ENCODE data around the gene S100A7A. TPM values are rescaled to one million over a fixed set of nuclear protein-coding genes. Genes with fewer than 3 reads are reported as not detected.

The S100A7A gene
- total RNA-seq = not detected

DNA sequence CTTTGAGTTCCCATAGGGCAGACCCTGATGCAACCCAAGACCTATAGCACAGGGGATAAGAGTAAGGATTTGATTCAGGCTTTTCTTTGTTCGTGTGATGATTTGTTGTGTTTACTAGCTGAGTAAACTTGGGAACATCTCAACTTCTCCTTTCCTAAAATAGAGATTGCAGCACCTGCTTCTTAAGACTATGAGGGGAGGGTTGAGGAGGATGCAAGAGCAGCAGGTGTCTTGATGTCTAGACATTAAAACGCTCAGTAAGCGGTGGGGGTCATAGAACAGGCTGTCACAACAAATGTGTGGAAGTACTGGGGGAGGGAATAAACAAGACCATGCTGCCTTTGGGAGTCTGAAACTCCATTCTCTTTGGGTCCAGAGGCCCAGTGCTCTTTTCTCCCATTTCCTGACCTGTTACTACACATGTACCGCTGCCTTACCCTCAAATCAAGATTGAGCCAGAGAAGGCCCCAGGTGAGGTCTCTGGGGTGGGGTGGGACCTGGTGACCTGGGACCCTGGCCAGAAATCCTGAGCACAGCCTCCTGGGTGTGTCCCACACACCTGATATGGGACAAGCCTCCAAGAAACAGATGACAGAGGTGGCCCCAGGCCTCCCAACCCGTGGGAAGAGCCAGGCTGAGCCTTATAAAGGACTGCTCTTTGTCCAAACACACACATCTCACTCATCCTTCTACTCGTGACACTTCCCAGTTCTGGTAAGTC lies at the start of gene S100A7A:
S100A7A (plus strand) TSS at position 671 of the 721 bp plus-strand sequence. CDS start 1,563 bp downstream, outside the sequence.
- Mint-ChIP-seq H3K36me3 (ENCODE audit: insufficient read depth) (no peaks in the 10 kb centered on the region), H3K9me3 (no peaks in the 10 kb centered on the region), H3K4me1 (ENCODE audit: low read depth) (no peaks in the 10 kb centered on the region), H3K4me3 (no peak within 1 kb of the TSS), H3K27me3 (ENCODE audit: low read depth) (peaks cover 28% of the 10 kb centered on the region)
- DNase-seq (no peak), ATAC-seq (no peak)

DNA sequence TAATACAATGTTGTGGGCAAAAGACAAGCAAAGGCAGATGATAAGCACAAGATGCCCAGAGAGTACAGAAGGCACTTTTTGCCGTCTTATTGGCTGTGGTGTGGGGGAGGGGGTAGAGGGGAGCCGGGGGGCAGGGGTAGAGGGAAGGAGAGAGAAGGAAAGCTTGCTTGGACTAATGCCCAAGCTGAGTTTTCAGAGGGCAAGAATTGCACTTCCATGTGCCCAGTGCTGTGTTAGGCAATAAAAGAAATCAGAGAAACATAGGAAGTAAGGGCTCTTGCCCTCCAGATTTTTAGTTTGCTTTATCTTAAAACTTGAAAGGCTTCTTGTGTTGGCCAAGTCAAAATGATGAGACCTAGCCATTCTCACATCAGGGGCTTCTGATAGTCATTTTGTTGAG lies 49.2 kb upstream of the S100A7A start:
- ATAC-seq = no peak
- H3K4me1 Mint-ChIP-seq (ENCODE audit: low read depth) = no peaks in the 10 kb centered on the region
- H3K36me3 Mint-ChIP-seq (ENCODE audit: insufficient read depth) = no peaks in the 10 kb centered on the region
- H3K27me3 Mint-ChIP-seq (ENCODE audit: low read depth) = peaks cover 8% of the 10 kb centered on the region
- no peak overlapping the region for H3K4me3 Mint-ChIP-seq
- H3K9me3 Mint-ChIP-seq = no peaks in the 10 kb centered on the region
- no peak for DNase-seq

DNA sequence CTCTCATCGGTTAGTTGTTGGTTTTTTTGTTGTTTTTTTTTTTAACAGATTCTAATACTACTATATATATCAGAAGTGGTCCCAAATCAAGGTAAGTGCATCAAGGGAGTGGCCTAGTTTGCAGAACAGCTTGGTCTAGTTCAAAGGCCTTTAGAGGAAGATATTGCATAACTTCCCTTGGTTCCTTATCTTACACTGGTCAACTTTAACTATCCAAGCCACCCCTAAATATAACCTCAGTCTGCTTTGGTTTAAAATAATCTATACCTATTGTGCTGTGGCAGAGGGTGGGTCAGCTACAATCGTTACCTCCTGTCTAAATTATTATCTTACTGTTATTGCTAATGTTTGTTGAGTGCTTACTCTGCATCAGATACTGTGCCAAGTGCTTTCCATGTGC lies 47.8 kb upstream of the S100A7A start:
- ATAC-seq (no peak), DNase-seq (no peak)
- no peaks in the 10 kb centered on the region for H3K9me3 Mint-ChIP-seq
- H3K4me1 Mint-ChIP-seq (ENCODE audit: low read depth) = no peaks in the 10 kb centered on the region
- H3K27me3 Mint-ChIP-seq (ENCODE audit: low read depth) = peaks cover 10% of the 10 kb centered on the region
- H3K36me3 Mint-ChIP-seq (ENCODE audit: insufficient read depth) = no peaks in the 10 kb centered on the region
- H3K4me3 Mint-ChIP-seq = no peak overlapping the region

DNA sequence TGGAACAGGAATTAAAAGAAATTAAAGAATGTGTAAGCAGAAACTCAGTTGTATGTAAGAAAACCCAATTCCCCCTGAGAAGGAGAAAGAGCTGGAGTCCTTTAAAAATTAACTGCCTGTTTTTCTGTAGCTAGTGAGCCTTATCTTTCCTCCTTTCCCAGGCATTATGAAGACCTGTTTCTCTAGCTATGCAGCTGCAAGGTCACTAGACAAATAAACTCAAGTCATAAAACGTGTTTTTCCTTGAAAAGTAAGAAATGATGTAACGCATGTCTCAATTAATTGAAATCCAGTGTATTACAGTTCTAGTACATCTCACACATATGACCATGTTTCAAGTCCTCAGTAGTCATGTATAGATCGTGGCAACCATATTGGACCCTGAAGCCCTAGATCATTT lies 46.2 kb upstream of the S100A7A start:
- H3K4me3 Mint-ChIP-seq = no peak overlapping the region
- no peaks in the 10 kb centered on the region for H3K9me3 Mint-ChIP-seq
- H3K36me3 Mint-ChIP-seq (ENCODE audit: insufficient read depth) = no peaks in the 10 kb centered on the region
- H3K4me1 Mint-ChIP-seq (ENCODE audit: low read depth) = no peaks in the 10 kb centered on the region
- no peak for ATAC-seq
- H3K27me3 Mint-ChIP-seq (ENCODE audit: low read depth) = peaks cover 11% of the 10 kb centered on the region
- DNase-seq = no peak

DNA sequence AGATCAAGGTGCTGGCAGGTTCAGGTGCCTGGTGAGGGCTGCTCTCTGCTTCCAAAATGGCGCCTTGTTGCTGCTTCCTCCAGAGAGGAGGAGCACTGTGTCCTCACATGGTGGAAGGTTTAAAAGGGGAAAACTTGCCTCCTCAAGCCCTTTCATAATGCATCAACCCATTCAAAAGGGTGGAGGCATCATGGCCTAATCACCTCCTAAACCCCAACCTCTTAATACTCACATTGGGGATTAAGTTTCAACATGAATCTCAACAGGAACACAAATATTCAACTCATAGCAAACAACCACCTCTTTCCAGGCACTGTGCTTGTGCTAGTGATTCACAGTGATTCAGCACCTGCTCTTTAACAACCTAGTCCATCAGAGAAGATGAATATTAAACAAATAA lies 45.1 kb upstream of the S100A7A start:
- no peaks in the 10 kb centered on the region for H3K36me3 Mint-ChIP-seq (ENCODE audit: insufficient read depth)
- peaks cover 11% of the 10 kb centered on the region for H3K27me3 Mint-ChIP-seq (ENCODE audit: low read depth)
- DNase-seq (no peak), ATAC-seq (no peak)
- no peaks in the 10 kb centered on the region for H3K4me1 Mint-ChIP-seq (ENCODE audit: low read depth)
- no peak overlapping the region for H3K4me3 Mint-ChIP-seq
- no peaks in the 10 kb centered on the region for H3K9me3 Mint-ChIP-seq

DNA sequence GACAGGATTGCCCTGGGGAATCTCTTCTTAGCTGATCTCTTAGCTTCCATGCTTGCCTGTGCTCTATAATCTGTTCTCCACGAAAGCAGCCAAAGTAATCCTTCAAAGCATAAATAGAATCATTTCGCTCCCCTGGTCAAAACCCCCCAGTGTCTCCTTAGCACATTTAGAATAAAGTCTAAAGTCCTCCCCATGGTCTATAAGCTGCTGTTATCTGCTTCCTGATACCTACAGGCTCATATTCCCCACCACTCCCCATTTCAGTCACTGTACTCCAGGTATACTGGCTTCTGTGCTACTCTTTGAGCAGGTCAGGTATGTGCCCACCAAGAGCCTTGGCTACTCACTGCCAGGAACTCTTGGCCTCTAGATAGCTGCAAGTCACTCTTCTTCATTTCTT lies 43.7 kb upstream of the S100A7A start:
- no peak for ATAC-seq
- DNase-seq = no peak
- no peaks in the 10 kb centered on the region for H3K9me3 Mint-ChIP-seq
- H3K27me3 Mint-ChIP-seq (ENCODE audit: low read depth) = peaks cover 23% of the 10 kb centered on the region
- no peak overlapping the region for H3K4me3 Mint-ChIP-seq
- H3K4me1 Mint-ChIP-seq (ENCODE audit: low read depth) = no peaks in the 10 kb centered on the region
- H3K36me3 Mint-ChIP-seq (ENCODE audit: insufficient read depth) = no peaks in the 10 kb centered on the region

DNA sequence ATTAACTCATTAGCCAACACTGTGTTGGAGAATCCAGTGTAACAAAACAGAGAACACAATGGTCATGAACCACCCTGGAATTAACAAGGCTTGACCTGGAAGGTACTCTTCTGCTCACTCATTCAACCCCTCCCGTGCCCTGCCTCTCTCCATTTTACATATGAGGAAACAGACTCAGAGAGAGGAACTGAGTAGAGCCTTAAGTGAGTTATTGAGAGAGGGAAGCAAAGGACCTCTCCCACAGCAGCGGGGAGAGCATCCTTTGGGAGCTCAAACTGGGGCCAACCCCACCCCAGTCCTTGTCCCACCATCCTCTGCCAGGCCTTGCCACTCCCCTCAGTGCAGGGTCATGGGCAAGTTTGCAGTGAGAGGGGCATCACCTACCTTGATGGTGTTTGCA lies 42.2 kb upstream of the S100A7A start:
- no peak for DNase-seq
- peaks cover 34% of the 10 kb centered on the region for H3K27me3 Mint-ChIP-seq (ENCODE audit: low read depth)
- no peaks in the 10 kb centered on the region for H3K4me1 Mint-ChIP-seq (ENCODE audit: low read depth)
- no peak for ATAC-seq
- H3K9me3 Mint-ChIP-seq = no peaks in the 10 kb centered on the region
- H3K36me3 Mint-ChIP-seq (ENCODE audit: insufficient read depth) = no peaks in the 10 kb centered on the region
- no peak overlapping the region for H3K4me3 Mint-ChIP-seq

DNA sequence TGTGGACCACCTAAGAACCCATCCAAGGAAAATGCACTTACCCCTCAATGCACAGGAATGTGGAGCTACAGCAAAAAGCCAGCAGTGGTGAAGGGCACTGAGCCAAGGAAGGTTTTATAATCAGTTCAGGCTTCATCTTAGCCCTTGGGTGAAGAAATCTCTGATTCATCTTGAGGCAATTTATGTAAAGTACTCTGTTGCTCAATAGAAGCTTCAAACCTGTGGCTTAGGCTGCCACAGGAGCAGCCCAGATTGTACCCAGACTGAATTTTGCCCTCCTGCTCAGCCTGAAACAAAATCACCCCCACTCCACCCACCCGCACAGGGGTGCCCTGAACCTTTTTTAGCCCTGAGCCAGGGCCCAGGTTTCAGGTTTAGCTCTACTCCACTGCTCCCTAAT lies 40.8 kb upstream of the S100A7A start, which contains the start of gene S100A12:
S100A12 (minus strand) TSS at position 111 of the 400 bp plus-strand sequence. CDS start 1,029 bp downstream, outside the sequence.
- H3K36me3 Mint-ChIP-seq (ENCODE audit: insufficient read depth) = no peaks in the 10 kb centered on the region
- DNase-seq = no peak
- no peak for ATAC-seq
- peaks cover 36% of the 10 kb centered on the region for H3K27me3 Mint-ChIP-seq (ENCODE audit: low read depth)
- H3K9me3 Mint-ChIP-seq = no peaks in the 10 kb centered on the region
- no peak within 1 kb of the TSS for H3K4me3 Mint-ChIP-seq
- H3K4me1 Mint-ChIP-seq (ENCODE audit: low read depth) = no peaks in the 10 kb centered on the region

DNA sequence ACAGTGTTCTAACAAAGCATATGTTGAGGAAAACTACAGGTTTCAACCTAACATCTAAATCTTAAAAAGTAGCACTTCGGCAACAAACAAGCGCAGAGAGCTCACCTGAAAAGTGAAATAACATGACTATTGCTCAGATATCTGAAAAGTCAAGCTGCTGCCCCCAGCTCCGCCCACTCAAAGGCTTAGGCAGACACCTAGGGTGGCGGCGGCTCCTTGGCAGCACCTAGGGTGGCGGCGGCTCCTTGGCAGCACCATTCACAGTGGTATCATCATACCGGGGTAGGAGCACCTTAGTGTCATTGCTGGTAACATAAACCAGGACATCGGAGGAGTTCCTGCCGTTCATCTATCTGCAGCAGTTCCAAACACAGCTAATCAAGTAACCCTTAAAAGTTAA lies 36.7 kb upstream of the S100A7A start:
- no peak overlapping the region for H3K4me3 Mint-ChIP-seq
- ATAC-seq (no peak), DNase-seq (no peak)
- H3K9me3 Mint-ChIP-seq = peaks cover 18% of the 10 kb centered on the region
- H3K4me1 Mint-ChIP-seq (ENCODE audit: low read depth) = no peaks in the 10 kb centered on the region
- no peaks in the 10 kb centered on the region for H3K36me3 Mint-ChIP-seq (ENCODE audit: insufficient read depth)
- H3K27me3 Mint-ChIP-seq (ENCODE audit: low read depth) = peaks cover 51% of the 10 kb centered on the region

DNA sequence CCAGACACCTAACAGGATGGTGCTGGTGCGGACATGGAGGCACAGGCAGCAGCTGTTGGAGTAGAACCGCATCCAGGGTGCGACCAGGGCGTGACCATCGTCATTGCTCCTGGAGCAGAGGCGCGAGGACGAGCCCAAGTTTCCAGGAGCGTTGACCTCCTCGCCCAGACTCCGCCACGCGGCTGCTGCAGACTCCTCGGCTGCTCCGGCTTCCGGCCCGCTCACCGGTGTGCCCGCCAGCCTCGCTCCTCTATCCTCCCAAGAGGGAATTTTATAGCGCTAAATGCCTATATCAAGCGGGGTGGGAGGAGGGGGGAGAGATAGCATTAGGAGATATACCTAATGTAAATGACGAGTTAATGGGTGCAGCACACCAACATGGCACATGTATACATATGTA lies 35.6 kb upstream of the S100A7A start:
- no peaks in the 10 kb centered on the region for H3K4me1 Mint-ChIP-seq (ENCODE audit: low read depth)
- H3K9me3 Mint-ChIP-seq = peaks cover 18% of the 10 kb centered on the region
- no peaks in the 10 kb centered on the region for H3K36me3 Mint-ChIP-seq (ENCODE audit: insufficient read depth)
- ATAC-seq (no peak), DNase-seq (no peak)
- H3K27me3 Mint-ChIP-seq (ENCODE audit: low read depth) = peaks cover 54% of the 10 kb centered on the region
- no peak overlapping the region for H3K4me3 Mint-ChIP-seq

DNA sequence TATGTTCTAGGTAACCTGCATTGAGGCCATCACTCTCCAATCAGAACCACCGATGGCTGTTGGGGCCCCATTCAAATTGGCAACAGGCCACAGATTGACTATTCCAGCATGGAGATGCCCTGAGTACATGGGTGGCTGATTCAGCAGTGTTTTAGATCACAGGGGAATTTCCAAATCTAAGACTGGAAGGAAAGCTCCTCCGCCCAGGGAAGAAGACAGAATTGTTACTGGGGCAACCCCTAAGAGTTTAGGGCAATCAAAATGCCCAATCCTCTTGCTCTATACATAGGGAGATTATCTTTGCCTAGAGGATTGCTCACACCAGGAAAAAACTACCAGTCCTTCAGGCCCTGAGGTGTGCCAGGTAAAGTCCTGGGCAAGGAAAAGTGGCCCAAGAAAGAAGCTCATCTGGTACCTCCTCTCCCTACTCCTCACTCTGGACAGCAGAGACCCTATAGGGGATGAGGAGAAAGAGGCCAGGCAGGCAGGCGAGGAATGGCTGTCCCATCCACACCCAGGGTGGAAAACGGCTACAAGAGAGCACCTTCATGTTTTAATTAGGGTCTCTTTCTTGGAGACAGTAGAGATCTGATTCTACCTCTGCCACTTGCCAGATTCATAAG lies 31.3 kb upstream of the S100A7A start:
- H3K9me3 Mint-ChIP-seq = peaks cover 18% of the 10 kb centered on the region
- DNase-seq (no peak), ATAC-seq (no peak)
- H3K27me3 Mint-ChIP-seq (ENCODE audit: low read depth) = peaks cover 36% of the 10 kb centered on the region
- H3K4me1 Mint-ChIP-seq (ENCODE audit: low read depth) = no peaks in the 10 kb centered on the region
- H3K36me3 Mint-ChIP-seq (ENCODE audit: insufficient read depth) = no peaks in the 10 kb centered on the region
- no peak overlapping the region for H3K4me3 Mint-ChIP-seq

DNA sequence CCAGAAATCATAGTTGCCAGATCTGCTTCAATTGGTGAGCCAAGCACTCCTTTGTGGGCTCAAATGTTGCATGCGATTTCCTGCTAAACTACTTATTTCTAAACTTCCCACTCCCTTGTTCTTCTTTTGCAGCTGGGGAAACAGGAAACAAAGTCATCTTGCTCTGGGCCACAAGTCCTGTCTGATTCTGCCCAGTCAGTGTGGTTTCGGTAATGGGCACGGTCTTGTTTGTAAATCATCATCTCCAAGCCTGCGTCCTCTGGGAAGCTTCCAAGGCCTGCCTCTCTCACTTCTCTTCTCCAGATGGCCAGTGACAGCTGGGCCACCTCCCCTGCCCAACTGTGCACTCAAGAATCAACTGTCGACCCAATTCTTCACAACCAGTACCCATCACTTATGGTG lies 29.8 kb upstream of the S100A7A start:
- Mint-ChIP-seq H3K27me3 (ENCODE audit: low read depth) (peaks cover 34% of the 10 kb centered on the region), H3K36me3 (ENCODE audit: insufficient read depth) (no peaks in the 10 kb centered on the region), H3K4me1 (ENCODE audit: low read depth) (no peaks in the 10 kb centered on the region), H3K4me3 (no peak overlapping the region), H3K9me3 (peaks cover 13% of the 10 kb centered on the region)
- no peak for ATAC-seq
- DNase-seq = no peak

DNA sequence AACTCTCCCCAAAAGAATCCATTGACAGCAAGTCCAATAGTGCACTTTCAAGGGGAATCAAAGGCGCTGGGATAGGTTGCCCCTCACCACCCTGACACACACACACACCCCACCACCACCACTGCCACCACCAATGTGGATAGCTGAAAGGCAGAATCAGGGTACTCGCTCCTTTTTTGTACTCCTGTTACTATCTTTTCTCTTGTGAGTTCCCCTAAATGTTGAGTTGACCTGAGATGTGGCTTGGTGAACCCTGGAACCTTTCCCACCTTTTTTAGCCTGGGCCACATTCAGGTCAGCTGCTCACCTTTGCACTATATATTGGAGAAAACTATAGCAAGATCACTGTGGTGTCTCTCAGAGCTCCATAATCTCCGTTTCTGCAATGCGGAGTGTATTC lies 29.3 kb upstream of the S100A7A start:
- peaks cover 8% of the 10 kb centered on the region for H3K9me3 Mint-ChIP-seq
- H3K4me3 Mint-ChIP-seq = no peak overlapping the region
- no peak for DNase-seq
- ATAC-seq = no peak
- H3K36me3 Mint-ChIP-seq (ENCODE audit: insufficient read depth) = no peaks in the 10 kb centered on the region
- no peaks in the 10 kb centered on the region for H3K4me1 Mint-ChIP-seq (ENCODE audit: low read depth)
- peaks cover 30% of the 10 kb centered on the region for H3K27me3 Mint-ChIP-seq (ENCODE audit: low read depth)

DNA sequence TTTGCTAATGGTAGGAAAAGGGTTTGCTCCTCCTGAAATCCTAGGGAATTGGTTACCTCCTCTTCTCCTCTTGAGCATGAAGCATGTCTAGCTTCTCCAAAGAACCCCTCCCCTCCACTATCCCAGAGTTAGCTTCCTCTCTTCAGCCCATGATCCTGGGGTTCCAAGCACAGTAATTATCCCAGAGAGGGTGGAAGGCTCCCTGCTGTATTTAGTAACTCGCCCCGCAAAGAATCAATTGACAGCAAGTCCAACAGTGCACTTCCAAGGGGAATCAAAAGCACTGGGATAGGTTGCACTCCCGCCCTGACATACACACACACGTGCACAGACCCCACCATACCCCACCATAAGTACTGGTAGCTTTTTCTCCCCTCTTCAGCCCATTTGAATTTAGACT lies 28.5 kb upstream of the S100A7A start:
- Mint-ChIP-seq H3K36me3 (ENCODE audit: insufficient read depth) (no peaks in the 10 kb centered on the region), H3K9me3 (peaks cover under 1% of the 10 kb centered on the region), H3K27me3 (ENCODE audit: low read depth) (peaks cover 24% of the 10 kb centered on the region), H3K4me1 (ENCODE audit: low read depth) (no peaks in the 10 kb centered on the region), H3K4me3 (no peak overlapping the region)
- DNase-seq (no peak), ATAC-seq (no peak)

DNA sequence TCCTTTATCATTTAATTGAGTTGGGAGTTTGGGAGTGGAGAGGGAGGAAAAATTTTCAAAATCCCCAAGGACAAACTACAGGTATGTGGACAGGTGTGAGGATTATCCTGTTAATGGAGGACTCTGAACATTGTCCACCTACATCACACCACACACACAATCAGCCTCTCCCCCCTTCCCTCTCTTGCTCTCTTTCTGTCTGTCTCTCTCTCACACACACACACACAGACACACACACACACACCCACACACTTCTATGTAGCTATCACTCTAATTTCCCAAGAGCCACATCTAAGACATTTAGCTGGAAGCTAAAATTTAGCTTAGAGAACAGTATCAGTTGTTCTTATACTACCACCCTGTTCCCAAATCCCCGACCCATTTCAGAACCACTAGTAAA lies 26.9 kb upstream of the S100A7A start:
- Mint-ChIP-seq H3K4me1 (ENCODE audit: low read depth) (no peaks in the 10 kb centered on the region), H3K9me3 (no peaks in the 10 kb centered on the region), H3K36me3 (ENCODE audit: insufficient read depth) (no peaks in the 10 kb centered on the region), H3K27me3 (ENCODE audit: low read depth) (peaks cover 30% of the 10 kb centered on the region), H3K4me3 (no peak overlapping the region)
- no peak for ATAC-seq
- no peak for DNase-seq

Data from activated T-cell treated with anti-CD3 and anti-CD28 coated beads, Interleukin-2, amount 50 U/mL, for 4 hours (primary cell).